ENCODE data around the gene CST1.

- no peak for TF ChIP-seq CTCF (conservative IDR thresholded peaks at IDR 0.05; ENCODE audit: low read length)
- TF ChIP-seq EZH2phosphoT487 (IDR thresholded peaks at IDR 0.05; ENCODE audit: borderline replicate concordance), result no peak
Measured at GRCh38 chr20:23765578-23765977, 14.8 kb upstream of the CST1 start.
